ENCODE data around the gene CASKIN2. TPM values are rescaled to one million over a fixed set of nuclear protein-coding genes. Genes with fewer than 3 reads are reported as not detected.

Gene CASKIN2
- total RNA-seq, 2 experiments from 2014 or later = 1.0 TPM; not detected in 1

GRCh38 chr17:75524970-75525805, 9.9 kb upstream of the CASKIN2 start, which contains the start of gene LLGL2:
Gene LLGL2 (plus strand): TSS chr17:75525697. CDS start chr17:75543427, 17,730 bp downstream.
- no TSS peak for BruUV-seq (replicated peaks)
- intact Hi-C loops (cut with micrococcal nuclease; ENCODE audit: unreplicated experiment) = loop anchor here (2.0 kb wide), 4 partner anchors 46 to 254 kb away; partner anchors contain the start of gene MIF4GD

GRCh38 chr17:75524269-75524969, 9.1 kb upstream of the CASKIN2 start:
- Histone ChIP-seq H3K36me3 (ENCODE audit: insufficient read depth, low read length) (peaks cover 28% of the 10 kb centered on the region), H2AFZ (ENCODE audit: low read length) (peak overlapping the region; percentile 86), H3K4me2 (ENCODE audit: low read length) (peak overlapping the region; percentile 96), H4K20me1 (ENCODE audit: insufficient read depth, low read length) (no peaks in the 10 kb centered on the region), H3K79me2 (ENCODE audit: insufficient read depth, low read depth, low read length) (no peaks in the 10 kb centered on the region), H3K4me3 (ENCODE audit: low read depth, low read length, poor library complexity, severe bottlenecking) (peak overlapping the region; percentile 72), H3K9me3 (ENCODE audit: low read length) (no peaks in the 10 kb centered on the region), H3K9me2 (ENCODE audit: insufficient read depth, low read length) (no peaks in the 10 kb centered on the region), H3K27ac (ENCODE audit: low read depth, low read length, poor library complexity, severe bottlenecking) (no peak overlapping the region), H3K4me1 (ENCODE audit: insufficient read depth, low read length, poor library complexity, severe bottlenecking) (peaks cover 19% of the 10 kb centered on the region)
- no peak for DNase-seq (ENCODE audit: low spot score)
- ChIA-PET POLR2A (no interaction called here), CTCF (ENCODE audit: unreplicated experiment) (interaction anchor here (0.6 kb wide), 1 partner anchor 775 kb away, joined by 3 read pairs; no protein-coding TSS in a partner anchor)
- TSS peak; percentile 60 for BruUV-seq (replicated peaks)
- no peak for TF ChIP-seq EZH2phosphoT487 (IDR thresholded peaks at IDR 0.05; ENCODE audit: borderline replicate concordance, low read depth, low read length)
- intact Hi-C loops (cut with micrococcal nuclease; ENCODE audit: unreplicated experiment) = loop anchor here (2.0 kb wide), 4 partner anchors 46 to 254 kb away; partner anchors contain the start of gene MIF4GD

More at GRCh38 chr17:75524970-75525805, 9.9 kb upstream of the CASKIN2 start, which contains the start of gene LLGL2:
- H2AFZ ChIP-seq (ENCODE audit: low read length) = peak within 1 kb of the TSS; percentile 86
- peak; percentile 94 for DNase-seq (ENCODE audit: low spot score)
- H3K36me3 ChIP-seq (ENCODE audit: insufficient read depth, low read length) = peaks cover 24% of the 10 kb centered on the region
- peaks cover 19% of the 10 kb centered on the region for H3K4me1 ChIP-seq (ENCODE audit: insufficient read depth, low read length, poor library complexity, severe bottlenecking)
- ChIA-PET POLR2A (interaction anchor here (0.6 to 0.7 kb wide), 3 partner anchors 17 to 910 kb away, joined by 3 read pairs; no protein-coding TSS in a partner anchor), CTCF (ENCODE audit: unreplicated experiment) (interaction anchor here (0.6 to 1.0 kb wide), 4 partner anchors 9 to 648 kb away, joined by 3 to 5 read pairs (median 4); partner anchors contain the start of genes MIF4GD and TSEN54)
- H3K4me3 ChIP-seq (ENCODE audit: low read depth, low read length, poor library complexity, severe bottlenecking) = peak within 1 kb of the TSS; percentile 72
- H3K79me2 ChIP-seq (ENCODE audit: insufficient read depth, low read depth, low read length) = no peaks in the 10 kb centered on the region
- H3K9me3 ChIP-seq (ENCODE audit: low read length) = no peaks in the 10 kb centered on the region
- H3K27ac ChIP-seq (ENCODE audit: low read depth, low read length, poor library complexity, severe bottlenecking) = peak within 1 kb of the TSS; percentile 12
- H3K4me2 ChIP-seq (ENCODE audit: low read length) = peak within 1 kb of the TSS; percentile 96
- H3K9me2 ChIP-seq (ENCODE audit: insufficient read depth, low read length) = no peaks in the 10 kb centered on the region
- TF ChIP-seq, protein P1, sequence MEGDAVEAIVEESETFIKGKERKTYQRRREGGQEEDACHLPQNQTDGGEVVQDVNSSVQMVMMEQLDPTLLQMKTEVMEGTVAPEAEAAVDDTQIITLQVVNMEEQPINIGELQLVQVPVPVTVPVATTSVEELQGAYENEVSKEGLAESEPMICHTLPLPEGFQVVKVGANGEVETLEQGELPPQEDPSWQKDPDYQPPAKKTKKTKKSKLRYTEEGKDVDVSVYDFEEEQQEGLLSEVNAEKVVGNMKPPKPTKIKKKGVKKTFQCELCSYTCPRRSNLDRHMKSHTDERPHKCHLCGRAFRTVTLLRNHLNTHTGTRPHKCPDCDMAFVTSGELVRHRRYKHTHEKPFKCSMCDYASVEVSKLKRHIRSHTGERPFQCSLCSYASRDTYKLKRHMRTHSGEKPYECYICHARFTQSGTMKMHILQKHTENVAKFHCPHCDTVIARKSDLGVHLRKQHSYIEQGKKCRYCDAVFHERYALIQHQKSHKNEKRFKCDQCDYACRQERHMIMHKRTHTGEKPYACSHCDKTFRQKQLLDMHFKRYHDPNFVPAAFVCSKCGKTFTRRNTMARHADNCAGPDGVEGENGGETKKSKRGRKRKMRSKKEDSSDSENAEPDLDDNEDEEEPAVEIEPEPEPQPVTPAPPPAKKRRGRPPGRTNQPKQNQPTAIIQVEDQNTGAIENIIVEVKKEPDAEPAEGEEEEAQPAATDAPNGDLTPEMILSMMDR (conservative IDR thresholded peaks at IDR 0.05; ENCODE audit: low read length) = peak; percentile 75
- no peak for TF ChIP-seq EZH2phosphoT487 (IDR thresholded peaks at IDR 0.05; ENCODE audit: borderline replicate concordance, low read depth, low read length)
- no peaks in the 10 kb centered on the region for H4K20me1 ChIP-seq (ENCODE audit: insufficient read depth, low read length)

- BruUV-seq (replicated peaks) = no TSS peak
- intact Hi-C loops (cut with micrococcal nuclease; ENCODE audit: unreplicated experiment) = loop anchor here (2.0 kb wide), 4 partner anchors 47 to 253 kb away; partner anchors contain the start of gene MIF4GD
- POLR2A ChIA-PET = no interaction called here
- Histone ChIP-seq H3K27ac (ENCODE audit: low read depth, low read length, poor library complexity, severe bottlenecking) (no peak overlapping the region), H3K9me3 (ENCODE audit: low read length) (no peaks in the 10 kb centered on the region), H3K4me1 (ENCODE audit: insufficient read depth, low read length, poor library complexity, severe bottlenecking) (peaks cover 22% of the 10 kb centered on the region), H3K79me2 (ENCODE audit: insufficient read depth, low read depth, low read length) (no peaks in the 10 kb centered on the region), H3K4me2 (ENCODE audit: low read length) (no peak overlapping the region), H3K36me3 (ENCODE audit: insufficient read depth, low read length) (peaks cover 36% of the 10 kb centered on the region), H3K4me3 (ENCODE audit: low read depth, low read length, poor library complexity, severe bottlenecking) (no peak overlapping the region), H2AFZ (ENCODE audit: low read length) (no peak overlapping the region), H4K20me1 (ENCODE audit: insufficient read depth, low read length) (no peaks in the 10 kb centered on the region), H3K9me2 (ENCODE audit: insufficient read depth, low read length) (no peaks in the 10 kb centered on the region)
- CTCF ChIA-PET (ENCODE audit: unreplicated experiment) = interaction anchor here (0.6 kb wide), 1 partner anchor 774 kb away, joined by 3 read pairs; no protein-coding TSS in a partner anchor
- TF ChIP-seq, protein P1 (conservative IDR thresholded peaks at IDR 0.05; ENCODE audit: low read length) = no peak
- TF ChIP-seq EZH2phosphoT487 (IDR thresholded peaks at IDR 0.05; ENCODE audit: borderline replicate concordance, low read depth, low read length) = no peak
- no peak for DNase-seq (ENCODE audit: low spot score)
These were observed 8.3 kb upstream of the CASKIN2 start for GRCh38 chr17:75523647-75524046.

Data from OCI-LY7 (cell line).